OCI-LY7 (cell line): ENCODE measurements around the gene SLC37A1. TPM values are rescaled to one million over a fixed set of nuclear protein-coding genes. Genes with fewer than 3 reads are reported as not detected.

Experiments
- BruUV-seq: library from RNA; stranded (reverse); fragments of 400-500 nt; replicated peaks from 2 replicates; lab custom pipeline; 2021; lab: Mats Ljungman, UMichigan
- CTCF ChIA-PET: fragments of 300-600 bp; sonication (Branson Sonifier 250); formaldehyde crosslinking; loops from one replicate; lab custom pipeline; 2022; ENCODE audit warnings: antibody characterized with exemption; ENCODE audit not compliant: unreplicated experiment; lab: Charles Lee
- POLR2A ChIA-PET: fragments of 300-600 bp; sonication (Branson Sonifier 250); formaldehyde crosslinking; loops from one replicate; lab custom pipeline; 2022; ENCODE audit warnings: antibody characterized with exemption; lab: Charles Lee
- DNase-seq: peaks from one replicate; pipeline ENCODE4 v3.0.0-alpha.2; 2015; ENCODE audit warnings: low spot score
- H2AFZ ChIP-seq: fragments of 200-600 bp; sonication (generic), shearing (Covaris generic); 2 replicates; pipeline ENCODE4 v1.6.1; 2014; ENCODE audit warnings: mild to moderate bottlenecking, antibody characterized with exemption, low read length, moderate library complexity
- H3K27ac ChIP-seq: fragments of 200-600 bp; sonication (generic); 2 replicates; pipeline ENCODE4 v1.5.1; 2014; ENCODE audit warnings: mixed run types, low read depth, mild to moderate bottlenecking, moderate library complexity, low read length, inconsistent platforms; ENCODE audit not compliant: poor library complexity, severe bottlenecking
- H3K36me3 ChIP-seq: fragments of 200-600 bp; sonication (generic); 2 replicates; pipeline ENCODE4 v1.6.1; 2014; ENCODE audit warnings: mild to moderate bottlenecking, antibody characterized with exemption, low read length, moderate library complexity, mixed read lengths; ENCODE audit not compliant: insufficient read depth
- H3K4me1 ChIP-seq: fragments of 200-600 bp; sonication (generic); 2 replicates; pipeline ENCODE4 v1.5.1; 2014; ENCODE audit warnings: mild to moderate bottlenecking, low read length; ENCODE audit not compliant: insufficient read depth, poor library complexity, severe bottlenecking
- H3K4me2 ChIP-seq: fragments of 200-600 bp; sonication (generic); 2 replicates; pipeline ENCODE4 v1.6.1; 2014; ENCODE audit warnings: mild to moderate bottlenecking, low read length
- H3K4me3 ChIP-seq: fragments of 200-600 bp; sonication (generic); 2 replicates; pipeline ENCODE4 v1.5.1; 2014; ENCODE audit warnings: mild to moderate bottlenecking, low read depth, low read length; ENCODE audit not compliant: poor library complexity, severe bottlenecking
- H3K79me2 ChIP-seq: fragments of 200-600 bp; sonication (generic); 2 replicates; pipeline ENCODE4 v1.6.1; 2016; ENCODE audit warnings: low read depth, mild to moderate bottlenecking, low read length, moderate library complexity, mixed read lengths; ENCODE audit not compliant: insufficient read depth
- H3K9me2 ChIP-seq: fragments of 200-600 bp; sonication (generic); 2 replicates; pipeline ENCODE4 v1.6.1; 2016; ENCODE audit warnings: mild to moderate bottlenecking, low read length, mixed read lengths; ENCODE audit not compliant: insufficient read depth
- H3K9me3 ChIP-seq: fragments of 200-600 bp; sonication (generic); 2 replicates; pipeline ENCODE4 v1.6.1; 2014; ENCODE audit warnings: mild to moderate bottlenecking, mixed run types, low read length, mixed read lengths
- H4K20me1 ChIP-seq: fragments of 200-600 bp; sonication (generic); 2 replicates; pipeline ENCODE4 v1.6.1; 2014; ENCODE audit warnings: mild to moderate bottlenecking, antibody characterized with exemption, low read length, moderate library complexity, mixed read lengths; ENCODE audit not compliant: insufficient read depth
- CTCF ChIP-seq: fragments of 200-600 bp; sonication (generic); conservative IDR thresholded peaks from 2 replicates; pipeline ENCODE4 v1.5.1; 2014; ENCODE audit warnings: mild to moderate bottlenecking, antibody characterized with exemption, low read length, moderate library complexity, mixed read lengths
- EZH2phosphoT487 ChIP-seq: fragments of 200-600 bp; sonication (generic); IDR thresholded peaks from 2 replicates; pipeline ENCODE4 v1.6.1; 2018; ENCODE audit warnings: low read depth, borderline replicate concordance, mild to moderate bottlenecking, mixed run types, antibody characterized with exemption, low read length, moderate library complexity, mixed read lengths
- intact Hi-C: fragments of 100-400 bp; cut with micrococcal nuclease; formaldehyde crosslinking; loops from one replicate; pipeline ENCODE4 v1.10.0; 2022; ENCODE audit not compliant: unreplicated experiment
- total RNA-seq, 2 experiments: library from RNA; depleted of rRNA in 1 of 2; stranded (reverse); fragments of >200 nt in 1 of 2; shearing (Covaris generic) in 1 of 2; gene quantifications; 2 replicates each; pipeline ENCODE4 v1.2.3, GENCODE V29; 2014 to 2022

The SLC37A1 gene
- total RNA-seq, 2 experiments from 2014 or later: 22.5 to 27.6 TPM

- ChIA-PET CTCF (interaction anchor here (0.6 to 1.0 kb wide), 2 partner anchors 9 to 409 kb away, joined by 4 to 6 read pairs; no protein-coding TSS in a partner anchor), POLR2A (no interaction called here)
- Histone ChIP-seq H3K4me3 (no peak overlapping the region), H3K4me2 (peak overlapping the region; percentile 37; the same call in 1 of the 2 replicates), H3K79me2 (no peaks in the 10 kb centered on the region), H4K20me1 (no peaks in the 10 kb centered on the region), H3K27ac (no peak overlapping the region), H3K4me1 (peaks cover 23% of the 10 kb centered on the region), H3K36me3 (no peaks in the 10 kb centered on the region), H2AFZ (peak overlapping the region; percentile 36; the same call in 1 of the 2 replicates), H3K9me2 (no peaks in the 10 kb centered on the region), H3K9me3 (no peaks in the 10 kb centered on the region)
- peak; percentile 80 for DNase-seq
- TF ChIP-seq CTCF: peak; percentile 90
- no peak for TF ChIP-seq EZH2phosphoT487
- intact Hi-C loops: loop anchor here (5.0 to 10.0 kb wide), 4 partner anchors 64 to 239 kb away; no protein-coding TSS in a partner anchor
- BruUV-seq: no TSS peak
Observed at GRCh38 chr21:42593007-42593814, 79.6 kb downstream of the SLC37A1 start.

- no peak for DNase-seq
- no peaks in the 10 kb centered on the region for H3K79me2 ChIP-seq
- no peaks in the 10 kb centered on the region for H3K36me3 ChIP-seq
- H3K9me2 ChIP-seq: no peaks in the 10 kb centered on the region
- BruUV-seq: no TSS peak
- ChIA-PET CTCF (interaction anchor here (0.7 kb wide), 1 partner anchor 450 kb away, joined by 7 read pairs; no protein-coding TSS in a partner anchor), POLR2A (no interaction called here)
- TF ChIP-seq EZH2phosphoT487 (no peak), CTCF (no peak)
- no peak overlapping the region for H2AFZ ChIP-seq
- H3K4me2 ChIP-seq: no peak overlapping the region
- no peaks in the 10 kb centered on the region for H3K9me3 ChIP-seq
- no peak overlapping the region for H3K27ac ChIP-seq
- H4K20me1 ChIP-seq: no peaks in the 10 kb centered on the region
- no peak overlapping the region for H3K4me3 ChIP-seq
- intact Hi-C loops: loop anchor here (5.0 to 10.0 kb wide), 4 partner anchors 63 to 238 kb away; no protein-coding TSS in a partner anchor
- peaks cover 23% of the 10 kb centered on the region for H3K4me1 ChIP-seq
Observed at GRCh38 chr21:42594616-42595282, 81.1 kb downstream of the SLC37A1 start.
